Measurements from ENCODE around the gene RABEP1. TPM values are rescaled to one million over a fixed set of nuclear protein-coding genes. Genes with fewer than 3 reads are reported as not detected.
"Not testable (repeated sequence)": the region's sequence is repeated elsewhere in the genome, so short reads cannot be mapped to it uniquely, and the experiment has no call there.

The RABEP1 gene, protein sequence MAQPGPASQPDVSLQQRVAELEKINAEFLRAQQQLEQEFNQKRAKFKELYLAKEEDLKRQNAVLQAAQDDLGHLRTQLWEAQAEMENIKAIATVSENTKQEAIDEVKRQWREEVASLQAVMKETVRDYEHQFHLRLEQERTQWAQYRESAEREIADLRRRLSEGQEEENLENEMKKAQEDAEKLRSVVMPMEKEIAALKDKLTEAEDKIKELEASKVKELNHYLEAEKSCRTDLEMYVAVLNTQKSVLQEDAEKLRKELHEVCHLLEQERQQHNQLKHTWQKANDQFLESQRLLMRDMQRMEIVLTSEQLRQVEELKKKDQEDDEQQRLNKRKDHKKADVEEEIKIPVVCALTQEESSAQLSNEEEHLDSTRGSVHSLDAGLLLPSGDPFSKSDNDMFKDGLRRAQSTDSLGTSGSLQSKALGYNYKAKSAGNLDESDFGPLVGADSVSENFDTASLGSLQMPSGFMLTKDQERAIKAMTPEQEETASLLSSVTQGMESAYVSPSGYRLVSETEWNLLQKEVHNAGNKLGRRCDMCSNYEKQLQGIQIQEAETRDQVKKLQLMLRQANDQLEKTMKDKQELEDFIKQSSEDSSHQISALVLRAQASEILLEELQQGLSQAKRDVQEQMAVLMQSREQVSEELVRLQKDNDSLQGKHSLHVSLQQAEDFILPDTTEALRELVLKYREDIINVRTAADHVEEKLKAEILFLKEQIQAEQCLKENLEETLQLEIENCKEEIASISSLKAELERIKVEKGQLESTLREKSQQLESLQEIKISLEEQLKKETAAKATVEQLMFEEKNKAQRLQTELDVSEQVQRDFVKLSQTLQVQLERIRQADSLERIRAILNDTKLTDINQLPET
- total RNA-seq = 10 to 100 TPM; 60.4 to 66.2 TPM

DNA sequence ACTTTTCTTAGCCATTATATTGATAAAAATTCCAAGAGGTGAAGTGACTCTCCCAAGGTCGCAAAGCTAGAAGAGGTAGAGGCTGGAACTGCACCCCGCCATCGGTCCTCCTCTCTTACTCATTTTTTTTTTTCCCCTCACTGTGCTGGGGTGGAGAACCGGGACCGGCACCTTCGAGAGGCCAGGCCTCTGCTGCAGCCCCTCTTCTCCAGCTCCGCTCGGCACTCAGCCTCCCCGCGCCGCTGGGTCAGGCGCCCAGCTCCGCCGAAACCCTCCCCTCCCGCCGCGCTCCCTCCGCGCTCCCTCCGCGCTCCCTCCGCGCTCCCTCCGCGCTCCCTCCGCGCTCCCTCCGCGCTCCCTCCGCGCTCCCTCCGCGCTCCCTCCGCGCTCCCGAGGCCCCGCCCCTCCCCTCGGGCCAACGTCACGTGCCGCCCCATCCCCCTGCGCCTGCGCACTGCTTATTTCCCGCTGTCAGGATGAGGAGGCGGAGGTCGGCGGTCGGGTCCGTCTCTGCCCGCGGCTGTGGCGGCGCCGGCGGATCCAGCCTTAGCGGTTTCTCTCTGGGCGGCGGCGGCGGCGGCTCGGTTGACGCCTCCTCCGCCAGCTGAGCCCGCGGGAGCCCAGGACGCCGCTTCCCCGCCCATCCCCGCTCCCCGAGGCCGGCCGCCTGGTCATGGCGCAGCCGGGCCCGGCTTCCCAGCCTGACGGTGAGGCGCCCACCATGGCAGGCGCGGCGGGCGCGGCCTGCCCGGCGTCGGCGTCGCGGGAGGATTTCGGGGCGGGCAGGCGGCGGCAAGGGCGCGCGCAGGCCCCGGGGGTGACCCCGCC is at the start of gene RABEP1:
RABEP1 (plus strand) TSS at position 471 of the 828 bp plus-strand sequence; CDS start at position 674, 203 bp downstream.
- Mint-ChIP-seq H3K36me3 (ENCODE audit: low read depth) (peaks cover 17% of the 10 kb centered on the region), H3K4me3 (peak within 1 kb of the TSS; percentile 86), H3K27me3 (no peaks in the 10 kb centered on the region), H3K9me3 (ENCODE audit: low read depth) (no peaks in the 10 kb centered on the region), H3K27ac (peak within 1 kb of the TSS; percentile 90), H3K4me1 (peaks cover 32% of the 10 kb centered on the region)
- DNase-seq = peak; percentile 97
- ChIA-PET CTCF (interaction anchor here (0.6 to 1.1 kb wide), 7 partner anchors 8 to 551 kb away, joined by 3 to 4 read pairs (median 3); no protein-coding TSS in a partner anchor), POLR2A (interaction anchor here (0.5 to 0.6 kb wide), 4 partner anchors 16 to 138 kb away, joined by 3 to 5 read pairs (median 4); partner anchors contain the start of genes NUP88 and RPAIN)
- peak; percentile 81 for ATAC-seq
- intact Hi-C loops (cut with DNase I, micrococcal nuclease) = loop anchor here (1.0 to 5.0 kb wide), 13 partner anchors 10 to 1360 kb away; partner anchors contain the start of genes C1QBP (in 1 of the 2), DERL2 (in 1 of the 2), DHX33 (in 1 of the 2) and INCA1 (in 1 of the 2)

DNA sequence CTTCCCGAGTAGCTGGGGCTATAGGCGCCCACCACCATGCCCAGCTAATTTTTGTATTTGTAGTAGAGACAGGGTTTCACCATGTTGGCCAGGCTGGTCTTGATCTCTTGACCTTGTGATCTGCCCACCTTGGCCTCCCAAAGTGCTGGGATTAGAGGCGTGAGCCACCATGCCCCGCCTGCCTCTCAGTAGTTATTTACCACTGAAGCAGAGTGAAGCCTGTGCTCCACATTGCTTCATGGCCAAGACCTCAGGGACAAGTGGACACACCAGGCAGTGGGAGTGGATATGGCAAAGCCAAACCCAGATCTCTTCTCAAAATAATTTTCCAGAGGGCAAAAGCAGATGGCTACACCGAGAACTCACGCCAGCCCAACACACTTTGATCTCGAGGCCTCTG is 48.6 kb upstream of the RABEP1 start:
- H3K36me3 Mint-ChIP-seq (ENCODE audit: low read depth); H3K27me3 Mint-ChIP-seq; CTCF ChIA-PET; ATAC-seq; DNase-seq; H3K4me1 Mint-ChIP-seq; H3K9me3 Mint-ChIP-seq (ENCODE audit: low read depth); POLR2A ChIA-PET; H3K4me3 Mint-ChIP-seq; intact Hi-C loops (cut with DNase I, micrococcal nuclease); H3K27ac Mint-ChIP-seq: not testable (repeated sequence)

DNA sequence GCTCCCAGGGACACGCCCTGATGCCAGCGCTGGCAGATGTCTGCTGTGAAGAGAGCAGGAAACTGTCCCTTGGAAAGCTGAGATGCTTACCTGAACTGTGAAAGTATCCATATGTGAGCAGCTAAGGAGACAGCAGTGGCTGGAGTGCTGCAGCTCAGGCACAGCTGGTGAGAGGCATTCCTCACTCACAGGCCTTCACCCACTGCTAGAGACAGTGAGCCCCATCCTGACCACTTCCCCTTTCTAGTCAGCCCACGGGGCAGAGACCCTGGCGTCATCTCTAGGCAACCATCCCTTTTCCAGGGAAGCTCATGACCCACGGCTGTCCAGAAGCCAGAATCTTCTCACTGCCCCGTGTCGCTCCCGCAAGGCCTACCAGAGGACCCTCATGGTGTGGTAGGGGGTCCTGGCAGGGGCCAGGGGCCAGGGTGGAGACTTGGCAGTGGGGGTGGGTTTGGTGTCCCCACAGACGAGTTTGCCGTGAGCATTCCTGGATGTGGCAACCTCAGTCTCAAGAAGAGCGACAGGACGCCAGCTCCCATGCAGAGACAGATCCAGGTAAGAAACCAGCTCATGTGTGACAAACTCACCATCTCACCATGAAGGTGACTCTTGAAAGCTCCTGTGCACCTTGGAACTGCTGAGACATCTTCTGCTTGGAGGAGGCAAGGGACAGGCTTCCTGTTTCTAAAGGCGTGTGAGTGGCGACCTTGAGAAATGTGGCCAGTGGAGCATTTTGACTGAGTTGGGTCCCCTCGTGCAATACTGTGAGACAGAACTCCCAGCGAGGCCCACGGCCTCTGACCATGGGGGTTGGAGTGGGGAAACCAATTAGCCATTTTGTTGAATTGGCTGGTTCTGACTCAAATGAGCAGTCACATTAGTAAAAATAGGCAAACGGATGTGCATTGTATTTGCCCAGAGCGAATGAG is 47.2 kb upstream of the RABEP1 start, which contains the start of gene SCIMP:
SCIMP (minus strand) TSS at position 216 of the 932 bp plus-strand sequence; CDS start at position 111, 105 bp downstream.
- Mint-ChIP-seq H3K27me3 (no peaks in the 10 kb centered on the region), H3K9me3 (ENCODE audit: low read depth) (no peaks in the 10 kb centered on the region), H3K4me3 (no peak within 1 kb of the TSS), H3K36me3 (ENCODE audit: low read depth) (no peaks in the 10 kb centered on the region), H3K27ac (no peak within 1 kb of the TSS), H3K4me1 (peaks cover 8% of the 10 kb centered on the region)
- CTCF ChIA-PET = interaction anchor here (0.6 to 0.9 kb wide), 3 partner anchors 15 to 48 kb away, joined by 3 to 5 read pairs (median 4); no protein-coding TSS in a partner anchor
- DNase-seq = no peak
- no peak for ATAC-seq
- POLR2A ChIA-PET = no interaction called here
- intact Hi-C loops (cut with DNase I, micrococcal nuclease) = loop anchor here in 1 of 2 experiments (5.0 kb wide), 1 partner anchor 47 kb away; the partner anchor contains the start of gene RABEP1

DNA sequence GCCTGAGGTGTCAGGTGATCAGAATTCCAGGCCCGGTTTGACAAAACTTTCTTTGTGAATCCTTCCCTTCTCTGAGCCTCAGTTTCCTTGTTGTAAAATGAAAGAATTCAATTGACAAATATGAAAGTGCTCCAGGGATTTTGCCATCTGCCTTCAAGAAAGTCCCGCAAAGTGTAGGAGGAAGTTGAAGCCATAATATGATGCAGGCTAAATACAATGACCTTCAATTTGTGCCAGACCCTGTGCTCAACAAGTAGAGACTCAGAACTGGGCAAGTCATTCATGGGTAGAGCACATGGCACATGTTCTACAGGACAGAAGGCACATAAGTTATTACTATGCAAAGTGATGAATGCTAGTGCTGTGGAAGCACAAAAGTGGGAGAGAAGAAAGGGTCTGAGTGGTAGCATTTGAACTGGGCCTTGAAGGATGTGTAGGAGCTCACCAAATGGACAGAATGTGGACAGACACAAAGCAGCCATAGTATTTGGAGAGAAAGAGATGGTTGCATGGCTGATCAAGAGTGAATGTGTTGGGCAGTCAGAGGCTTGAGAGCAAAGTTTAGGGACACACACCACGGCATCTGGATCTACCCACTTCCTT is 45.0 kb upstream of the RABEP1 start:
- peaks cover 19% of the 10 kb centered on the region for H3K4me1 Mint-ChIP-seq
- intact Hi-C loops (cut with DNase I, micrococcal nuclease) = loop anchor here (1.0 to 5.0 kb wide), 2 partner anchors 40 to 45 kb away; partner anchors contain the start of gene RABEP1 (in 1 of the 2)
- no peaks in the 10 kb centered on the region for H3K9me3 Mint-ChIP-seq (ENCODE audit: low read depth)
- no peak overlapping the region for H3K4me3 Mint-ChIP-seq
- H3K36me3 Mint-ChIP-seq (ENCODE audit: low read depth) = no peaks in the 10 kb centered on the region
- no peak for ATAC-seq
- no peak overlapping the region for H3K27ac Mint-ChIP-seq
- H3K27me3 Mint-ChIP-seq = no peaks in the 10 kb centered on the region
- ChIA-PET CTCF (interaction anchor here (0.9 to 1.3 kb wide), 6 partner anchors 9 to 75 kb away, joined by 3 to 4 read pairs (median 3); no protein-coding TSS in a partner anchor), POLR2A (interaction anchor here (0.6 kb wide), 1 partner anchor 262 kb away, joined by 4 read pairs; no protein-coding TSS in a partner anchor)
- DNase-seq = no peak

DNA sequence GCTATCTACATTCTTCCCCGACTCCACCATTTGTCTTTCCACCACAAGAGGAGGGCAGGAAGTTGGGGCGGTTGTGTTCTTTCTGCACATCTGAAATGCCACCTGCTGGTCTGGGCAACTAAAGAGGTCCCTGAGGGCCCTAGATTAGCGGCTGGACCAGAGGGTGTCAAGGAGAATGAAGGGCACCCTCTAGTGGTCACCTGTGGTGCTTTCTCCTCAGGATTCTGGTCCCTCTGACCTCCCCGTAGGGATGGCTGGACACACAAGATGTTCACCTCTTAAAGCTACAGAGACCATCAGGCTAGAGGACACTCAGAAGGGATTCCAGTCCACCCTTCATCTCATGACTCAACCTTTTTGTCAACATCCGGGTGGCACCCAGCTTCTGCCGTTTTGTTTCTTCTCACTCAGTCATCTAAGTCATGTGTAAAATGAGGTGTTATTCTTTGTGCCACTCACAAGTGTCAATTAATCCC is 44.5 kb upstream of the RABEP1 start:
- no peaks in the 10 kb centered on the region for H3K9me3 Mint-ChIP-seq (ENCODE audit: low read depth)
- peaks cover 24% of the 10 kb centered on the region for H3K4me1 Mint-ChIP-seq
- H3K27me3 Mint-ChIP-seq = no peaks in the 10 kb centered on the region
- DNase-seq (peak; percentile 70), ATAC-seq (peak; percentile 69)
- H3K36me3 Mint-ChIP-seq (ENCODE audit: low read depth) = no peaks in the 10 kb centered on the region
- H3K27ac Mint-ChIP-seq = no peak overlapping the region
- POLR2A ChIA-PET = interaction anchor here (0.6 kb wide), 1 partner anchor 263 kb away, joined by 4 read pairs; no protein-coding TSS in a partner anchor
- CTCF ChIA-PET = interaction anchor here (0.9 to 1.3 kb wide), 5 partner anchors 8 to 32 kb away, joined by 3 to 4 read pairs (median 3); no protein-coding TSS in a partner anchor
- H3K4me3 Mint-ChIP-seq = no peak overlapping the region
- intact Hi-C loops (cut with DNase I, micrococcal nuclease) = loop anchor here (1.0 to 5.0 kb wide), 2 partner anchors 40 to 45 kb away; partner anchors contain the start of gene RABEP1 (in 1 of the 2)

DNA sequence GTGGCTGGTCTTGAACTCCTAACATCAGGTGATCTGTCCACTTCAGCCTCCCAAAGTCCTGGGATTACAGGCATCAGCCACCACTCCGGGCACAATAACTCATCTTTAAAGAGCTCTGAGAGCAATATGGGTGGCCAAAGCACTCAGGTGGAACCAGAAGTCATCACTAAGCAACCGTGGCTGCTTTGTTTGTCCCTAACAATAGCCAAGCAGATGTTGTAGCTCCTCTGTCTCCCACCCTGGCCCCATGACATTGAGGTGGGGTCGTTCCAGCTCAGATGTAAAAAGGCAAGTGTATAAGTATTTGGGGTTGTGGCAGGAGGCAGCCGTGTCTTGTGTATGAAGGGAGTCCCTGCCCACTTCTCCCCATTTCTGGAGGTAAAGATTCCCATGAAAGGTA is 43.8 kb upstream of the RABEP1 start:
- ATAC-seq (no peak), DNase-seq (no peak)
- H3K9me3 Mint-ChIP-seq (ENCODE audit: low read depth) = peaks cover 3% of the 10 kb centered on the region
- CTCF ChIA-PET = interaction anchor here (0.8 to 1.1 kb wide), 5 partner anchors 8 to 31 kb away, joined by 3 to 4 read pairs (median 3); no protein-coding TSS in a partner anchor
- intact Hi-C loops (cut with DNase I, micrococcal nuclease) = loop anchor here in 1 of 2 experiments (5.0 kb wide), 1 partner anchor 44 kb away; the partner anchor contains the start of gene RABEP1
- H3K4me3 Mint-ChIP-seq = no peak overlapping the region
- H3K4me1 Mint-ChIP-seq = peaks cover 32% of the 10 kb centered on the region
- no peaks in the 10 kb centered on the region for H3K36me3 Mint-ChIP-seq (ENCODE audit: low read depth)
- H3K27me3 Mint-ChIP-seq = no peaks in the 10 kb centered on the region
- POLR2A ChIA-PET = interaction anchor here (0.5 to 0.7 kb wide), 2 partner anchors 167 to 179 kb away, joined by 3 to 5 read pairs; no protein-coding TSS in a partner anchor
- H3K27ac Mint-ChIP-seq = no peak overlapping the region

DNA sequence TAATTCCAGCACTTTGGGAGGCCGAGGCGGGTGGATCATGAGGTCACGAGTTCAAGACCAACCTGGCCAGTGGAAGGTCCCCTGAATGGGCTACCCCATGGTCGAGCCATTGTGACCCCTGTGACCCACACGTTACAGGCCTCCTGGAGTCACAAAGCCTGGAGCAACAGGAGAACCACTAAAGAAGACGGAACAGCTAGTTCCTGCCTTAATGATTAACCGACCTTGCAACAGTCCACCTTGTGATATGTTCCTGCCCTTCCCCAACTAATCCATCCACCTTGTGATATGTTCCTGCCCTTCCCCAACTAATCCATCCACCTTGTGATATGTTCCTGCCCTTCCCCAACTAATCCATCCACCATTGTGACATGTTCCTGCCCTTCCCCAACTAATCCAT is 42.3 kb upstream of the RABEP1 start:
- not testable (repeated sequence) for H3K27me3 Mint-ChIP-seq; H3K36me3 Mint-ChIP-seq (ENCODE audit: low read depth); ATAC-seq; H3K9me3 Mint-ChIP-seq (ENCODE audit: low read depth); H3K4me3 Mint-ChIP-seq; DNase-seq; H3K27ac Mint-ChIP-seq
- intact Hi-C loops (cut with DNase I, micrococcal nuclease) = loop anchor here in 1 of 2 experiments (5.0 to 10.0 kb wide), 2 partner anchors 43 to 135 kb away; partner anchors contain the start of gene RABEP1
- ChIA-PET CTCF (interaction anchor here (1.3 kb wide), 1 partner anchor 12 kb away, joined by 3 read pairs; no protein-coding TSS in a partner anchor), POLR2A (interaction anchor here (0.7 kb wide), 1 partner anchor 90 kb away, joined by 4 read pairs; no protein-coding TSS in a partner anchor)
- peaks cover 32% of the 10 kb centered on the region for H3K4me1 Mint-ChIP-seq

DNA sequence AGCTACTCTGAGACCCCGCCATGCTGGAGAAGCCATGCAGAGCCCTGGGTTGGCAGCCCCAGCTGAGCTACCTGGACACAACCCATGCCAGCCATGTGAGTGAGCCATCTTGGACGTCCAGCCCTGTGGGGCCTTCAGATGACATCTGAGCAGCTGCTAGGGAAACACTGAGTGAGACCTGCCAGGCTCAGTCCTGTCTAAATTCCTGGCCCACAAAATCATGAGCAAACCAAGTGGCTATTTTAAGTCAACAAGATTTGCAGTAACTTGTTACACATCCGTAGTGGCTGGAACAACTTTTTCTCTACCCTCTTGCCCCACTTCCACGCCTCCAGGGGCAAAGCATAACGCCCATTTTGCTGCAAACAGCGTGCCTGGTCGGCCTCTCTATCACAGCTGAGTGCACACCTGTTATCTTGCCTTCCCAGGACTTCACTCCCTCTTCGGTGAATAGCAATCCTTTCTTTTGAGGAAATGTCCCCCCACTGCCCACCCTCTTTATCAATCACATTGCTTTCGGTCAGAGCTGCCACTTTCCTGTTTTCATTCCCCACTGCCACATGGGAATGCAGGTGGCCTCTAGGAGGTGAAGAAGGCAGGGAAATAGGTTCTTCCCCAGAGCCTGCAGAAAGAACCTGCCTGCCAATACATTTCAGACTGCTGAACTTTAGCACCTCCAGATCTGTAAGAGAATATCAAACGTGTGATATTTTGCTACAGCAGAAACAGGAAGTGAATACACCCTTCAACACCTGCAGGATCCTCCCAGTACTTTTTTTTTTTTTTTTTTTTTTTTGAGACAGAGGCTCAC is 40.0 kb upstream of the RABEP1 start:
- Mint-ChIP-seq H3K4me1 (peaks cover 30% of the 10 kb centered on the region), H3K27me3 (no peaks in the 10 kb centered on the region), H3K9me3 (ENCODE audit: low read depth) (peaks cover 3% of the 10 kb centered on the region), H3K4me3 (no peak overlapping the region), H3K27ac (peak overlapping the region; percentile 77), H3K36me3 (ENCODE audit: low read depth) (no peaks in the 10 kb centered on the region)
- ATAC-seq = peak; percentile 74
- POLR2A ChIA-PET = no interaction called here
- DNase-seq = peak; percentile 34
- intact Hi-C loops (cut with DNase I, micrococcal nuclease) = loop anchor here in 1 of 2 experiments (10.0 kb wide), 1 partner anchor 133 kb away; no protein-coding TSS in a partner anchor
- CTCF ChIA-PET = no interaction called here

Data from activated CD4-positive, alpha-beta T cell treated with anti-CD3 and anti-CD28 coated beads for 36 hours (primary cell).